ENCODE data around the gene OMP.
A peak's percentile ranks its signal among the peaks of the same experiment; 100 is the strongest.

- peak; percentile 52 to 76 for TF ChIP-seq CTCF (IDR thresholded peaks at IDR 0.05; ENCODE audit: extremely low read depth in 1 of 2, insufficient read depth in 1 of 2, low read depth in 1 of 2, low read length in 2 of 2)
- TF ChIP-seq POLR2A (IDR thresholded peaks at IDR 0.05; ENCODE audit: low read depth, low read length), result no peak
- no peak for TF ChIP-seq POLR2AphosphoS5 (IDR thresholded peaks at IDR 0.05; ENCODE audit: insufficient read depth, low read depth, low read length)
Measured at GRCh38 chr11:77113382-77114088, 10.9 kb downstream of the OMP start.

Data from endothelial cell of umbilical vein (primary cell).